Measurements from ENCODE around the gene DCUN1D5.

DCUN1D5 gene

DNA sequence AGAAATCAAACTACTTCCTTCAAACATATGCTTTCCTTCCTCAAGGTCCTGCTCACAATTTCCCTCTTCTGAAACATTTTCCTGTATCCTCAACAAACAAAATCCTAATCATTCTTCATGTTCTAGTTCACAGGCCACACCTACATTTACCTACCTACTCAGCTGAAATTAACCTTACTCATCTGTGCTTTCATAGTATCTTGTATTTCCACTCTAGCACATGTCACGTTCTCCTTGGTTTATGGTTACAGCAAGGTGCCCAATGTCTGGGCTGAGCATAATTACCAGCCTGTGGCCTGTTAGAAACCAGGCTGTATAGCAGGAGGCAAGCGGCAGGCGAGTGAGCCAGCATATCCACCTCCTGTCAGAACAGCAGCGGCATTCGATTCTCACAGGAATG lies 13.2 kb downstream of the DCUN1D5 start:
- H3K4me2 ChIP-seq (ENCODE audit: low read length): no peak overlapping the region
- H3K9me3 ChIP-seq (ENCODE audit: control insufficient read depth, low read length): no peaks in the 10 kb centered on the region
- H3K79me2 ChIP-seq: no peaks in the 10 kb centered on the region
- no peaks in the 10 kb centered on the region for H3K4me1 ChIP-seq
- H3K9ac ChIP-seq: no peak overlapping the region
- TF ChIP-seq, protein P1, sequence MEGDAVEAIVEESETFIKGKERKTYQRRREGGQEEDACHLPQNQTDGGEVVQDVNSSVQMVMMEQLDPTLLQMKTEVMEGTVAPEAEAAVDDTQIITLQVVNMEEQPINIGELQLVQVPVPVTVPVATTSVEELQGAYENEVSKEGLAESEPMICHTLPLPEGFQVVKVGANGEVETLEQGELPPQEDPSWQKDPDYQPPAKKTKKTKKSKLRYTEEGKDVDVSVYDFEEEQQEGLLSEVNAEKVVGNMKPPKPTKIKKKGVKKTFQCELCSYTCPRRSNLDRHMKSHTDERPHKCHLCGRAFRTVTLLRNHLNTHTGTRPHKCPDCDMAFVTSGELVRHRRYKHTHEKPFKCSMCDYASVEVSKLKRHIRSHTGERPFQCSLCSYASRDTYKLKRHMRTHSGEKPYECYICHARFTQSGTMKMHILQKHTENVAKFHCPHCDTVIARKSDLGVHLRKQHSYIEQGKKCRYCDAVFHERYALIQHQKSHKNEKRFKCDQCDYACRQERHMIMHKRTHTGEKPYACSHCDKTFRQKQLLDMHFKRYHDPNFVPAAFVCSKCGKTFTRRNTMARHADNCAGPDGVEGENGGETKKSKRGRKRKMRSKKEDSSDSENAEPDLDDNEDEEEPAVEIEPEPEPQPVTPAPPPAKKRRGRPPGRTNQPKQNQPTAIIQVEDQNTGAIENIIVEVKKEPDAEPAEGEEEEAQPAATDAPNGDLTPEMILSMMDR (IDR thresholded peaks at IDR 0.05): no peak
- H3K4me3 ChIP-seq (ENCODE audit: low read depth, low read length): no peak overlapping the region
- no peaks in the 10 kb centered on the region for H3K36me3 ChIP-seq (ENCODE audit: control insufficient read depth, insufficient read depth, low read length)
- H3K27ac ChIP-seq: no peak overlapping the region
- no peak overlapping the region for H2AFZ ChIP-seq
- no peaks in the 10 kb centered on the region for H3K27me3 ChIP-seq (ENCODE audit: control insufficient read depth, insufficient read depth, low read length)

DNA sequence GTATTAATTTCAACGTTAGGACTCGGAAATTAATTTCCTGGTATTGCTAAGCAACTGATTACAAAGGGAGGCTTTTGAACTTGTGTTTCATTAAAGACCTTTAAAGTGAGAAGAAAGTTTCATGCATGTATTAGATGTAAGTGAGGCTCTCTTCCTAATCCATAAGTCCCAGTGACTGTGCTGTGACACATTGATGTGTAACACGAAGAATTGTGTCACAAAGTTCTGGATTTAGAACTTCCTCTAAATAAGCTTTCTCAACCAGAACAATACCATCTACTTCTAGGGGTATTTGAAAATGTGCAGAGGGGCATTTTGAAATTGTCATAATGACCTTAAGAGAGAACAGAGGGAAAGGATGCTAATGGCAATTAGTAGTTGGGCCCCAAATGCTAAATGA lies 14.4 kb downstream of the DCUN1D5 start:
- H3K4me2 ChIP-seq (ENCODE audit: low read length): no peak overlapping the region
- no peaks in the 10 kb centered on the region for H3K9me3 ChIP-seq (ENCODE audit: control insufficient read depth, low read length)
- H3K4me3 ChIP-seq (ENCODE audit: low read depth, low read length): no peak overlapping the region
- no peak overlapping the region for H3K9ac ChIP-seq
- no peak overlapping the region for H2AFZ ChIP-seq
- no peak overlapping the region for H3K27ac ChIP-seq
- no peaks in the 10 kb centered on the region for H3K36me3 ChIP-seq (ENCODE audit: control insufficient read depth, insufficient read depth, low read length)
- no peaks in the 10 kb centered on the region for H3K79me2 ChIP-seq
- TF ChIP-seq, protein P1 (IDR thresholded peaks at IDR 0.05): no peak
- no peaks in the 10 kb centered on the region for H3K27me3 ChIP-seq (ENCODE audit: control insufficient read depth, insufficient read depth, low read length)
- H3K4me1 ChIP-seq: no peaks in the 10 kb centered on the region

DNA sequence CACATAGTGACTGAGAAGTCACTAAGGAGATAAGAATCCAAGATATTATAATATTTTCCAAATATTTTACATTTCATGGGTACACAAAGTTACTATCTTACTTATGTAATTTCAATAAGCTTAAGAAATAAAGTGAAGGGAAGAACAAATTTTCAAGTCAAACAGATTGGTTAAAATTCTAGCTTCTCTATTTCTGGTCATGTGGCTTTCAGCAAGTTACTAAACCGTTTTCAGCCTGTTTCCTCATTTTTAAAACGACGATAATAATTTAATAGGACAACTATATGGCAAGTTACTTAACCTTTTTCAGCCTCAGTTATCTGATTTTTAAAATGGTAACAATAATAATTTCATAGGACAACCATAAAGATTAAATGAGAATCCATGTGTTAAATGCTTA lies 15.6 kb downstream of the DCUN1D5 start:
- H3K27me3 ChIP-seq (ENCODE audit: control insufficient read depth, insufficient read depth, low read length): no peaks in the 10 kb centered on the region

DNA sequence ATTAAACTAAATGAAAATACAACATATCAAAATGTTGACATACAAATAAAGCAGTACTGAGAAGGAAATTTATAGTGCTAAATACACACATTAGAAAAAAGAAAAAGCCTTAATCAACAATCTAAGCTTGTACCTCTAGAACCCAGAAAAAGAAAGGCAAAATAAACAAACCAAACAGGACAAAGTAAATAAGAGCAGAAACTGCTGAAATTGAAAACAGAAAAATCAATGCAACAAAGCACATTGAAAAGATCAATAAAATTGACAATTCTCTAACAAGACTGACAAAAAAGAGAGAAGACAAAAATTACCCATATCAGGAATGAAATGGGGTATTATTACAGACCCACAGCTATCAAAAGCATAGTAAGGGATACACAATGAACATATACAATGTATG lies 21.0 kb downstream of the DCUN1D5 start:
- Histone ChIP-seq H3K27ac (no peak overlapping the region), H3K36me3 (ENCODE audit: control insufficient read depth, insufficient read depth, low read length) (no peaks in the 10 kb centered on the region), H3K4me3 (ENCODE audit: low read depth, low read length) (no peak overlapping the region), H3K79me2 (peaks cover 5% of the 10 kb centered on the region), H3K9ac (no peak overlapping the region), H3K4me1 (no peaks in the 10 kb centered on the region), H3K9me3 (ENCODE audit: control insufficient read depth, low read length) (no peaks in the 10 kb centered on the region), H3K4me2 (ENCODE audit: low read length) (no peak overlapping the region), H2AFZ (no peak overlapping the region), H3K27me3 (ENCODE audit: control insufficient read depth, insufficient read depth, low read length) (no peaks in the 10 kb centered on the region)
- TF ChIP-seq, protein P1 (IDR thresholded peaks at IDR 0.05): no peak

More for the DNA sequence above, 15.6 kb downstream of the DCUN1D5 start:
- Histone ChIP-seq H3K27ac (no peak overlapping the region), H2AFZ (no peak overlapping the region), H3K4me1 (no peaks in the 10 kb centered on the region), H3K4me2 (ENCODE audit: low read length) (no peak overlapping the region), H3K9ac (no peak overlapping the region), H3K9me3 (ENCODE audit: control insufficient read depth, low read length) (no peaks in the 10 kb centered on the region), H3K4me3 (ENCODE audit: low read depth, low read length) (no peak overlapping the region), H3K36me3 (ENCODE audit: control insufficient read depth, insufficient read depth, low read length) (no peaks in the 10 kb centered on the region), H3K79me2 (peaks cover 5% of the 10 kb centered on the region)
- TF ChIP-seq, protein P1 (IDR thresholded peaks at IDR 0.05): no peak

DNA sequence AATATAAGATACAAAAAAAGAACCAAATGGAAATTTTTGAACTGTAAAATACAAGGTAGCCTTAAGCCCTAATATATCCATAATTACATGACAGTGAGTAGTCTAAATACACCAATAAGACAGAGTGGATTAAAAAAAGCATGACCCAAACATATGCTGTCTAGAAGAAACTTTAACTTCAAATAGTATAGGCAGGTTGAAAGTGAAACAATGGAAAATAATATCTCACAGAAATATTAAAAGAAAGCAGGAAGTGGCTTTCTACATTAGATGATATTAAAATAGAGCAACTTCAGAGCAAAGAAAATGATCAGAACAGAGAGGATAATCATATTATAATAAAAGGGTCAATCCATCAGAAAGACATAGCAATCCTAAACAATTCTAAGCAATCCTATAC lies 21.8 kb downstream of the DCUN1D5 start:
- H3K27me3 ChIP-seq (ENCODE audit: control insufficient read depth, insufficient read depth, low read length): no peaks in the 10 kb centered on the region
- H2AFZ ChIP-seq: no peak overlapping the region
- H3K79me2 ChIP-seq: peaks cover 5% of the 10 kb centered on the region
- no peaks in the 10 kb centered on the region for H3K4me1 ChIP-seq
- no peaks in the 10 kb centered on the region for H3K36me3 ChIP-seq (ENCODE audit: control insufficient read depth, insufficient read depth, low read length)
- H3K9ac ChIP-seq: no peak overlapping the region
- H3K27ac ChIP-seq: no peak overlapping the region
- TF ChIP-seq, protein P1 (IDR thresholded peaks at IDR 0.05): no peak
- no peaks in the 10 kb centered on the region for H3K9me3 ChIP-seq (ENCODE audit: control insufficient read depth, low read length)
- no peak overlapping the region for H3K4me2 ChIP-seq (ENCODE audit: low read length)
- H3K4me3 ChIP-seq (ENCODE audit: low read depth, low read length): no peak overlapping the region
